Activated CD4-positive, alpha-beta T cell treated with anti-CD3 and anti-CD28 coated beads for 36 hours (primary cell): ENCODE data around the gene SNRNP200. TPM values are rescaled to one million over a fixed set of nuclear protein-coding genes. Genes with fewer than 3 reads are reported as not detected.

ENCODE experiments used
- ATAC-seq: fragments of 200-7000 bp; cut with Tn5 transposase; one replicate; pipeline ENCODE4 v1.10.0; 2021; ENCODE audit warnings: mild to moderate bottlenecking, moderate library complexity
- CTCF ChIA-PET: fragments of 350-600 bp; sonication (Branson Sonifier 250); formaldehyde crosslinking; loops from one replicate; lab custom pipeline; 2021; ENCODE audit warnings: antibody characterized with exemption; lab: Charles Lee
- POLR2A ChIA-PET: fragments of 350-600 bp; sonication (Branson Sonifier 250); formaldehyde crosslinking; loops from one replicate; lab custom pipeline; 2021; ENCODE audit warnings: antibody characterized with exemption, inconsistent platforms; lab: Charles Lee
- DNase-seq: peaks from one replicate; pipeline ENCODE4 v3.0.0-alpha.2; 2020
- H3K27ac Mint-ChIP-seq: one replicate; pipeline ENCODE4 v1.8.0; 2021; ENCODE audit warnings: mixed read lengths
- H3K27me3 Mint-ChIP-seq: one replicate; pipeline ENCODE4 v1.8.0; 2021; ENCODE audit warnings: mixed read lengths
- H3K36me3 Mint-ChIP-seq: one replicate; pipeline ENCODE4 v1.8.0; 2021; ENCODE audit warnings: low read depth, mixed read lengths
- H3K4me1 Mint-ChIP-seq: one replicate; pipeline ENCODE4 v1.8.0; 2021; ENCODE audit warnings: mixed read lengths
- H3K4me3 Mint-ChIP-seq: one replicate; pipeline ENCODE4 v1.8.0; 2021; ENCODE audit warnings: mild to moderate bottlenecking, moderate library complexity, mixed read lengths
- H3K9me3 Mint-ChIP-seq: one replicate; pipeline ENCODE4 v1.8.0; 2021; ENCODE audit warnings: low read depth, mixed read lengths
- intact Hi-C, 2 experiments: fragments of 100-400 bp; cut with DNase I in 1 of 2; cut with micrococcal nuclease in 1 of 2; formaldehyde crosslinking; loops; one replicate each; pipeline versions ENCODE4 v1.14.2 to v1.15.1; 2022 to 2024; cut with DNase I, micrococcal nuclease
- total RNA-seq, 2 experiments: library from RNA; stranded (reverse); gene quantifications; one replicate each; pipeline ENCODE4 v1.2.3, GENCODE V29; 2021

Gene SNRNP200
- total RNA-seq, 2 experiments from 2014 or later: 176 to 198 TPM

DNA sequence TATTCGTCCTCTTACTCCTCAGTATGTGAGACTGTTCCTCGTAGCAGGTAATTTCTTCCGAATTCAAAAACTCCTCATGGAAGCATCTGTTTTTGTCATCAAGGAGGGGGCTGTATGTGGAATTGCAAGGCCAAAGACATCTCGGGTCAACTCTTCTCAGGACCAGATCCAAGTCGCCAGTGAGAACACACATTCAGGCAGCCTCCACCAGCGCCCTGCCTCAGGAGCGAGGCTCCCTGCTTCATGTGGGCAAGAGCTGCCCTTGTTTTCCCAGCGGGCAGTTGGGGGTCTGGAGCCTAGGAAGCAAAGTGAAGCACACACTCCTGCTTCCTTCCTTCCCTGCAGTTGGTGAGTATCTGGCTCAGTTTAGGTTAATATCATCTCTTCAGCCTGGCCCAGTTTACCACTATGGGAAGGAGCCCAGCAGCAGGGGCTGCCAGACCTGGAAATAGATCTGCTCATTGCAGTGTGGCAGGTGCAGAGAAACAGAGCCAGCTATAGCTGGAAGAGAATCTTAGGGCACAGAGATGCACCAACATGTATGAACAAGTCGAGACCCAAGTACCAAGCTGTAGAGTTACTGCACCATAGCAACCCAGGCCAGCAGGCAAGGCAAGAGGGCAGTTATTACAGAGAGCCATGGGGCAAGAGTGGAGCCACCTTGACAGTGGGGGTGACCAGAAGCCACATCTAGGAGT, 64.9 kb downstream of the SNRNP200 start:
- H3K36me3 Mint-ChIP-seq: peaks cover 6% of the 10 kb centered on the region
- H3K27ac Mint-ChIP-seq: peak overlapping the region; percentile 91
- H3K27me3 Mint-ChIP-seq: no peaks in the 10 kb centered on the region
- CTCF ChIA-PET: interaction anchor here (0.9 to 1.4 kb wide), 2 partner anchors 38 to 80 kb away, joined by 3 read pairs; no protein-coding TSS in a partner anchor
- no peak overlapping the region for H3K4me3 Mint-ChIP-seq
- DNase-seq: no peak
- H3K4me1 Mint-ChIP-seq: peaks cover 31% of the 10 kb centered on the region
- no peaks in the 10 kb centered on the region for H3K9me3 Mint-ChIP-seq
- intact Hi-C loops: no loop called here
- no peak for ATAC-seq
- POLR2A ChIA-PET: no interaction called here

GRCh38 chr2:96239745-96240264, 65.5 kb downstream of the SNRNP200 start:
- Mint-ChIP-seq H3K4me3 (no peak overlapping the region), H3K9me3 (no peaks in the 10 kb centered on the region), H3K4me1 (peaks cover 27% of the 10 kb centered on the region), H3K36me3 (peaks cover 6% of the 10 kb centered on the region), H3K27ac (no peak overlapping the region), H3K27me3 (no peaks in the 10 kb centered on the region)
- no peak for ATAC-seq
- POLR2A ChIA-PET: no interaction called here
- CTCF ChIA-PET: interaction anchor here (1.4 kb wide), 1 partner anchor 81 kb away, joined by 3 read pairs; no protein-coding TSS in a partner anchor
- DNase-seq: no peak
- intact Hi-C loops: no loop called here

DNA sequence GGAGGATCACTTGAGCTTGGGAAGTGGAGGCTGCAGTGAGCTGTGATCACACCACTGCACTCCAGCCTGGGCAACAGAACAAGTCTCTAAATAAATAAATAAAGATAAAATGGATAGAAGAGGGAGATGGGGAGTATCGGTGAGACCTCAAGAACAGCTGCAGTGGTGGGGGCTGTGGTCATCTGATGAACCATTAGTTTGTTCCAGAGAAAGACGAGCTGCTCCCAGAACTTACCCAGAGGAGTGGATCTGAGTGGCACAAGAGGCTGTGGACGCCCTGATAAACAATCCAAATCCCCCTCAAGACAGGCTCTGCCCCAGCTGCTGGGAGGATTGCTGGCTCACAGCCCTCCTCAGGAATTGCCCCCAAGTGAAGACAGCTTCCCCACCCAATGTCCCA, 66.3 kb downstream of the SNRNP200 start:
- ChIA-PET POLR2A (interaction anchor here (0.7 kb wide), 1 partner anchor 71 kb away, joined by 3 read pairs; no protein-coding TSS in a partner anchor), CTCF (interaction anchor here (0.8 kb wide), 1 partner anchor 122 kb away, joined by 3 read pairs; no protein-coding TSS in a partner anchor)
- peaks cover 6% of the 10 kb centered on the region for H3K36me3 Mint-ChIP-seq
- no peak for DNase-seq
- no peak overlapping the region for H3K27ac Mint-ChIP-seq
- no peaks in the 10 kb centered on the region for H3K9me3 Mint-ChIP-seq
- no peak for ATAC-seq
- H3K4me3 Mint-ChIP-seq: no peak overlapping the region
- intact Hi-C loops: no loop called here
- no peaks in the 10 kb centered on the region for H3K27me3 Mint-ChIP-seq
- peaks cover 25% of the 10 kb centered on the region for H3K4me1 Mint-ChIP-seq

- ATAC-seq (no peak), DNase-seq (no peak)
- peaks cover 6% of the 10 kb centered on the region for H3K36me3 Mint-ChIP-seq
- CTCF ChIA-PET: no interaction called here
- H3K27ac Mint-ChIP-seq: no peak overlapping the region
- H3K27me3 Mint-ChIP-seq: no peaks in the 10 kb centered on the region
- POLR2A ChIA-PET: no interaction called here
- H3K4me1 Mint-ChIP-seq: peaks cover 24% of the 10 kb centered on the region
- no peak overlapping the region for H3K4me3 Mint-ChIP-seq
- intact Hi-C loops: no loop called here
- H3K9me3 Mint-ChIP-seq: no peaks in the 10 kb centered on the region
Measured at GRCh38 chr2:96238266-96238665, 67.1 kb downstream of the SNRNP200 start.

DNA sequence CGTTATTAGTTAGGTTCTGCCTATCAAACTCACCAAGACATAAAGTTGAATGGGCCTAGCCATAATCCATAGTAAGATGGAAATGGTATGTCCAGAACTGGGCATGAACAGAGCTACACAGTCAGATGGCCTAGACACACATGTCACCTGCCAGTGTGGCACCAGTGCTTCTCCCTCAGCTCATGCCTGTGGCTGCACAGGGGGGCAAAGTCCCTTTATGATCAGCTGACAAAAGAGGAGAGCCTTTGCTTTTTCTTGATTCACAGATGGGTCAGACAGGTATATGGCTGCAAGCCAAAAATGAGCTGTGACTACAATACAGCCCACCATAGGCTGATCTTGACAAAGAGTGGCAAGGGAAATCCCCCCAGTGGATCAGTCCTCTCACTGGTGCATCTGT, 68.5 kb downstream of the SNRNP200 start:
- CTCF ChIA-PET: interaction anchor here (0.6 to 0.9 kb wide), 2 partner anchors 14 to 64 kb away, joined by 3 read pairs; no protein-coding TSS in a partner anchor
- no peak for DNase-seq
- Mint-ChIP-seq H3K4me3 (no peak overlapping the region), H3K27me3 (no peaks in the 10 kb centered on the region), H3K9me3 (no peaks in the 10 kb centered on the region), H3K27ac (no peak overlapping the region), H3K36me3 (no peaks in the 10 kb centered on the region), H3K4me1 (peaks cover 10% of the 10 kb centered on the region)
- POLR2A ChIA-PET: no interaction called here
- no peak for ATAC-seq
- intact Hi-C loops: loop anchor here in 1 of 2 experiments (2.0 kb wide), 1 partner anchor 20 kb away; no protein-coding TSS in a partner anchor

DNA sequence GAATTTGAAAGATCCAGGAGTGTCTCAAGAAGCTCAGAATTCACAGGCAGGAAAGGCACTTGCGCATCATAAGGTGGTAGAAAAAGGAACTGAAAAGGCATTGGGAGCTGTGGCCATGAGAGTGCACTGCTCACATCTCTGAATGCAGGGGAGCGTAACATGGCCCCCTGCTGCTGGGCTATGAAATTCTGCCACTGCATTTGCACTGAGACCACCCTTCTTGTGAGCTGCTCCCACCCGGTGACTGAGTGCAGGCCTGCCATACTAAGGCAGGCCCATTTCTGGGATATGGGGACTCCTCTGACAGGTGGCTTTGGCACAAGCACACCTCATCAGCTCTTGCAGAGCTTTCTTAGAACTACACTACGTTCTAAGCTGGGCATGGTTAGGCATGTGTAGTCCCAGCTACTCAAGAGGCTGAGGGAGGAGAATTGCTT, 71.4 kb downstream of the SNRNP200 start:
- Mint-ChIP-seq H3K9me3 (no peaks in the 10 kb centered on the region), H3K4me1 (no peaks in the 10 kb centered on the region), H3K27me3 (no peaks in the 10 kb centered on the region), H3K4me3 (no peak overlapping the region), H3K36me3 (no peaks in the 10 kb centered on the region), H3K27ac (no peak overlapping the region)
- DNase-seq (no peak), ATAC-seq (no peak)
- CTCF ChIA-PET: interaction anchor here (0.8 to 1.0 kb wide), 2 partner anchors 11 to 60 kb away, joined by 3 to 5 read pairs; no protein-coding TSS in a partner anchor
- intact Hi-C loops: no loop called here
- POLR2A ChIA-PET: no interaction called here

GRCh38 chr2:96233436-96233835, 71.9 kb downstream of the SNRNP200 start:
- Mint-ChIP-seq H3K27me3 (no peaks in the 10 kb centered on the region), H3K27ac (no peak overlapping the region), H3K4me1 (no peaks in the 10 kb centered on the region), H3K9me3 (no peaks in the 10 kb centered on the region), H3K4me3 (no peak overlapping the region), H3K36me3 (no peaks in the 10 kb centered on the region)
- ChIA-PET CTCF (interaction anchor here (0.7 to 1.3 kb wide), 4 partner anchors 24 to 117 kb away, joined by 3 to 5 read pairs (median 4); no protein-coding TSS in a partner anchor), POLR2A (no interaction called here)
- ATAC-seq (no peak), DNase-seq (no peak)
- intact Hi-C loops: no loop called here

- ATAC-seq (no peak), DNase-seq (no peak)
- Mint-ChIP-seq H3K27me3 (no peaks in the 10 kb centered on the region), H3K36me3 (no peaks in the 10 kb centered on the region), H3K4me3 (no peak overlapping the region), H3K27ac (no peak overlapping the region), H3K4me1 (no peaks in the 10 kb centered on the region), H3K9me3 (no peaks in the 10 kb centered on the region)
- POLR2A ChIA-PET: no interaction called here
- CTCF ChIA-PET: interaction anchor here (0.6 kb wide), 1 partner anchor 144 kb away, joined by 3 read pairs; no protein-coding TSS in a partner anchor
- intact Hi-C loops: no loop called here
Measured at GRCh38 chr2:96231316-96231715, 74.0 kb downstream of the SNRNP200 start.

DNA sequence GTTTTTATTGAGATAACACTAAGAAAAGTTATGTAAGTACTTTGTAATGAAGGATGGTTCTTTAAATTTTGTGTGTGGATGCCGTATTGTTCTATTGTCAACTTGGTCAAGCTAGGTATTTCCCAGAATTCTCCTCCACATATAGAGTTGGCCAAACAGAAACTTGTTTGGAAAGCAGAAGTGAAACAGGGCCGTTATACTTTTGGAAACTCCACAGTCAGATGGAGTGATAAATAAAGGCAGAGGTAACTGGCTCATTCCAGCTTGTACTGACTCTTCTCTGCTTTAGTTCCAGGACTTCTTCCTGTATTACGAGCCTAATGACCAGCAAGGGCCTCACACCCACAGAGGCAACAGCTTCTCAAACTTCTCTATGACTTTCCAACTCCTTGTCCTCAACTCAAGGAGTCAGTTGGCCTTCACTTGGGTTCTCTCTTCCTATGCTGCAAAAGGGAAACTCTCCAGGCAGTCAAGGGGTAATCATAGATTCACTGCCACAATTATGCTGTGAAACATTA, 80.3 kb downstream of the SNRNP200 start:
- peak; percentile 36 for ATAC-seq
- POLR2A ChIA-PET: no interaction called here
- Mint-ChIP-seq H3K27ac (peak overlapping the region; percentile 10), H3K9me3 (no peaks in the 10 kb centered on the region), H3K4me1 (peaks cover 8% of the 10 kb centered on the region), H3K36me3 (no peaks in the 10 kb centered on the region), H3K27me3 (no peaks in the 10 kb centered on the region), H3K4me3 (no peak overlapping the region)
- intact Hi-C loops: no loop called here
- no peak for DNase-seq
- CTCF ChIA-PET: no interaction called here
